GM18499 (cell line): Measurements from ENCODE around the gene PIGO.

Source experiments
- ATAC-seq: cut with Tn5 transposase; IDR thresholded peaks from one replicate; pipeline ENCODE4 v1.9.1; 2021; ENCODE audit warnings: moderate number of reproducible peaks; ENCODE audit not compliant: insufficient read depth, unreplicated experiment

The PIGO gene

DNA sequence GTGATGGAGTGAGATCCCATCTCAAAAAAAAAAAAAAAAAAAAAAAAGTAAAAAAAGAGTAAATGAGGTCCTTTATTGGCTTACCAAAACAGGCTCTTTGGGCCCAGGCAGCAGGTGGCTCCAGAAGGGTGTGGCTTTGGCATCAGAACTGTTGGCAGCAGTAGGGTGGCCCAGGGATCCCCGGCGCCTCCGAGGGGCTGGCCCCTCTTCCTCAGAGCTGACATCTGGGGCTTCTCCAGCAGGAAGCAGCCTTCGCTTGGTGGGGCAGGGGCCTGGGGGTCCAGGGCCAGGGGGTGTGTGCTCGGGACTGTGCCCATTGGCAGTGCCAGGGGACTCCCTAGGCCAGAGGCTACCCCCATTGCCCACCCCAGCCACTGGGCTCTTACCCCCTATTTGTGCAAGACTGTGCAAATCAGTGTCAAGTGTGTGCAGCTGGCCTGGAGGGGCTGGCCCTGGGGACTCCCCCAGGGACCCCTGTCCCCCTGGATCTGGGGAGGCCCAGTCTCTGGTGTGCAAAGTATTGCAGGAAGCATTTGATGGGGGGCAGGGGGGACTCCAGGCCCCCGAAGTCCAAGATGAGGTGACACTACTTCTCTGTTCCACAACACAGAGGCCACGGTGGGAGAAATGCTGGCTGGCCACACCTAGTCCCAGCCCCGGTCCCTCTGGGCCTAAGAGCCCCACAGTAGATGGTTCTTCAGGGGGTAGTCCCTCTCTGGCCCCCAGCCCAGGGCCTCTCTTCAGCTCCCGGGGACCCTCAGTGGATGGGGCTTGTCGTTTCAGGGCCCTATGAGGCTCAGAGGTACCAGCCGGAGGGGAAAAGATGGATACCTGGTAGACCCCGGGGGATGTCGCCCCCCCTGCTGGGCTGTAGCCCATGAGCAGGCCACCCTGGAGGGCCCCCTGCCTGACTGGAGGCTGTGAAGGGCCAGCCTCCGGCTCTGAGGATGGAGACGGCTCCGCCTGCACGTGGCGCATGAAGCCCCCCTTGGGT, 11.2 kb upstream of the PIGO start:
- ATAC-seq, result no peak

DNA sequence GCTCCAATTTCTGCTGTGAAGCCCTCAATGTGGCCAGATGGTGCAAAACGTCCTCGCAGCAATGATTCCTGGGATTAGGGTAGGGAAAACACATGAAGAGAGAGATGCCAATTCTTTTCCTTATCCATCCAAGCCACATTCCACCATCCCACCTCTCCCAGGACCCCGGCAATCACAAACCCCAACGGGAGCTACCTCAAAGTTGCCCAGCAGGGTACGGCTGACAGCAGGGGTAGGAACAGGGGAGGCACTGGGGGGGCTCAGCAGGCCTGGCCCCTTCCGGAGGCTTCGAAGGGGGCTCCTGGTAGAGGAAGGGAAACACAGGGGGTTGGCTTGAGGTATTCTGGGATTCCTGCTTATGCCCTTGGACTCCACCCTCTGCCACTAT, 9.9 kb upstream of the PIGO start:
- ATAC-seq, result no peak

DNA sequence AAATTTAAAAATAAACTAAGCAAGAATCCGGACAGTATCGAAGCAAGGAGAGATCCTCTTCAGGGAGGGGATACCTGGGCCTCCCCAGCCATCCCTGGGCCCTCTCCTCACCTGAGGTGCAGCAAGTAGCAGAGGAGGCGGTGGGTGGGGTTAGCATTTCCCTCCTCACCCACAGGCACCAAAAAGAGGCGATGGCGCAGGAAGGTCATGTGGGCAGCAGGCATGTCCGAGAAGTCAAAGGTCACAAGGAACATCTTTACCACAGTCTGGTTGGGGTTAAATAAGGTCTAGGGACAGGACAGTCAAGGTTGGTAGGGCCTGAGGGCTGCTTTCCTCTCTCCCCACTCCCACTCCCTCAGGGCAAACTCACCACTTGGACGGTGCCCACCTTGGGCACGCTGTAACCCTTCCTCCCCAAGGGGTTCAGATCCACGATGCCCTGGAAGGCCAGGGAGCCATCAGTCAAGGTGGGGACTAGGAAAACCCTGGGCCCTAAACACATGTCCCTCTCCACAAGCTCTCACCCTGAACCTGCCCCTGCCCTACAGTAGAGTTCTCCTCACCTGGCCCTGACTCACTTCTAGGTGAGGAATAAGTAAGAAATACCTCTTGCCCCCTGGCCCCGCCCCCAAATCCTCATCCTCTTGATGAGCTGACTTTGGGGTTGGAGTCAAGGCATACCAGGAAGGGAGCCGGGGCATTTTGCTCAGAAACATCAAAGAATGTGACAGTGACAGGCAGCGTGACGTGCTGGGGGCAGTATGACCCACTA, 9.4 kb upstream of the PIGO start:
- no peak for ATAC-seq

DNA sequence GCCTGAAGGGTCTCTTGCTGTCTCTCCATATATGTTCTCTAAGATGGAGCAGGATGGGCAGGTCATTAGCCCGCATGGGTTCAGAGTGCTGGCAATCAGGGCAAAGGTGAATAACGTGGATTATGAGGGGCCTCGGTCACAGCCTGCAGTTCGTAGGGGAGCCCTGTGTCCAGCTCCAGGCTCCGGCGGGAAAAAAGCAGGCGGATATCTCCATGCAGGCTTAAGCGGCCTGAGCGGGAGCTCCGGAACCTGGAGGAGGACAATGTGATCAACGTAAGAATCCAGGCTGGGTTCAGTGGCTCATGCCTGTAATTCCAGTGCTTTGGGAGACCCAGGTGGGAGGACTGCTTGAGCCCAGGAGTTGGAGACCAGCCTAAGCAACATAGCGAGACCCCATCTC, 8.7 kb upstream of the PIGO start:
- no peak for ATAC-seq

DNA sequence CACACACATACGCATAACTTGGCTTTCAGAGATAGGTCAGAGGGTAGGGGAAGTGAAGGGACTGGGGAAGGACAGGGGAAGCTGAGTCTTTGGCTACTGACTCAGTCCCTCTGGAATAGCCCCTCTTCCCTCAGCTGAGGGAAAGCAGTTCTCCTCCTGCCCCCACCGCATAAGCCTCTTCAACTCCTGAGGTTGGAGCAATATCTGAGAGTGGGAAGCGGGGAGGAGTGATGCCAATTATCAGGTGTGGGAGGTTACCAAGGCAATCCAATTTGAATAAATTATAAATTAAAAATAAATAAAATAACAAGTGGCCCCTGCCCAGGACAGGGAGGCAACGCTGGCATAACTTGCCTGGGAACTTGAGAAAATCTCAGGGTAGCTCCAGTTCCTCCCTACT, 8.2 kb upstream of the PIGO start:
- no peak for ATAC-seq

DNA sequence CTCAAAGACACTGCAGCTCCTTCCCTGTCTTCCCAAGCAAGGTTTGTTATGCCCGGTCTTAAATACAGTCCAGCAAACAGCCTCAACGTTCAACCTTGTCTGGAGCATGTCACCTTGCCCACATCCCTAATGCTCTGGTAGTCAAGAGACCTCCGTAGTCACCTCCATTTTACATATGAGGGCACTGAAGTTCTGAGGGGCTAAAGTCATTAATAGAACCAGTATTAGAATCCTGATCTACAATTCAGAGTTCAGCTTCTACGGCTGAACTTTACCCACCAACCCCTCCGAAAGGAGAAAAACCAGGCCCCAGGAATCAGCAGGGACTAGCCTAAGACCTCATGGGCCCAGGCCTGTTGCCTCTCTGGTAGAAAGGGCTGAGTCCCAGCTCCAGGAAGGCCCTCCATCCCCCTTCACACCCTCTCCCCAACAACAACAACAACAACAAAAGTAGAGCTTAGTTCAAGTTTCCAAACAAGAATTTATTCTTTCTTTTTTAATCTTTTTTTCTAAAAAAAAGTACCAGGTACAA, 7.3 kb upstream of the PIGO start:
- ATAC-seq, result no peak

DNA sequence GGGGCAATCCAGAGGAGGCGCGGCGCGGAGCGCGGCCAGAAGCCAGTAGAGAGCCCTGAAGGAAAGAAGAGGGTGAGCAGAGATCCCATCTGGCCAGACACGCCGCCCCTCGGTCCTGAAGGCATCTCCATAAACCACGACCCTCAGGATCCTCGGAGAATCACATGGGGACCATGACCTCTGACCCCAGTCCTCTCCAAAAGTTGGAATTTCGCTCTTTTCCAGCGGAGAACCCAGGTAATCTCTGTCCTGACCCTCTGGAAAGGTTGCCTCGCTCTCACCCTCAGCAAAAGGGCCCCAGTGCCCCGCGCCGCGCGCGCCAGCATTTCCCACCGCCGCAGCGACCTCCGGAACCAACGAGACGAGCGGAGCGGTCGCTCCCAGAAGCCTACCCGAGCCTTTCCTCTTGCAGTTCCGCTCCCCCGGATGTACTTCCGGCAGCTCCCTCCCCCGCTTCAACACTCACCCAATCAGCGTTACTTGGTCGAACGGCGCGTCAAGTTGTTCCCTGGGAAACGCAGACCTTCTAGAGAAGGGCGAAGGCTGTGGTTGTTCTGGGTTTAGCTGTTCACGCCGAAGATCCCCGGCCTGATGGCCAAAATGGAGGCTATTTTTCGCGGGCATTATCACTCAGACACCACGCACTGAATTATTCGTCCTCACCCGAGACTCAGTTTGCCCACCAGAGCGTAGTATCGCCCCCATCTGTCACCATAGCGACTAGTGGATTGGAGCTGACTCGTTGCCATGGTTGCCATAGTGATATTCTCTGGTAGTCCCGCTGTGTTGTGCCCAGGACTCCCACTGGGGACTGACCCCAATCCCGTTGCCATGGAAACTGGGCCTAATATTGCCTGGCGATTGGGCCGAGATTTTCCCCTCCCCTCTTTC, 6.6 kb upstream of the PIGO start, which contains the start of gene STOML2:
STOML2 (minus strand) TSS at position 363 of the 891 bp plus-strand sequence; CDS start at position 326, 37 bp downstream.
- ATAC-seq, result peak; percentile 79

DNA sequence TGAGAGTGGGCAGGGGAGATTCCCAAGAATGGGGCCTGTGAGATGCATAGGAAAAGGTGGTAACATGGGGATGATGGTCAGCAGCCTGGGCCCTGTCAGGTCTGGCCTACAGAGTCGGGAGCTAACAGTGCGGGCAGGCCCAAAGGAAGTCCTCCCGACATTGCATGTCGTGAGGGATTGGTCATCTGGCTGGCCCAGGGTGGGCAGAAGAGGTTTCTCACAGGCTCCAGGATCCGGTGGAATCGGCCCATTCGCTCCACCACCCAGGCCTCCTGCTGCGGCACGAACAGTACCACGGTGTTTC, 6.0 kb upstream of the PIGO start:
- no peak for ATAC-seq

DNA sequence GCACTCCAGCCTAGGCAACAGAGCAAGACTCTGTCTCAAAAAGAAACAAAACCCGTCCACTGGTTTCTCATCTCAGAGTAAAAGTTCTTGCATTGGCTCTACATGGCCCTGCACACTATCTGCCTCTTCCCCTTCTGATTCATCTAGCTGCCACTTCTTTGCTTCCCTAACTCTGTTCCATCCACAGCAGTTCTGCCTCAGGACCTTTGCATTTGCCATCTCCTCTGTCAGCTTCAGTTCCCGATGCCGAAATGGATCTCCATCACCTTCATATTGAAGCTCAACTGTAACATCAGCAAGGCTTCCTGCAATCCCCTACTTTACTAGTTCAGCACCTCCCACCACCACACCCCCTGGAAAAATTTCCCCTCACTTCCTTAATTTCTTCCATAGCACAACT, 1.2 kb upstream of the PIGO start:
- ATAC-seq, result no peak

DNA sequence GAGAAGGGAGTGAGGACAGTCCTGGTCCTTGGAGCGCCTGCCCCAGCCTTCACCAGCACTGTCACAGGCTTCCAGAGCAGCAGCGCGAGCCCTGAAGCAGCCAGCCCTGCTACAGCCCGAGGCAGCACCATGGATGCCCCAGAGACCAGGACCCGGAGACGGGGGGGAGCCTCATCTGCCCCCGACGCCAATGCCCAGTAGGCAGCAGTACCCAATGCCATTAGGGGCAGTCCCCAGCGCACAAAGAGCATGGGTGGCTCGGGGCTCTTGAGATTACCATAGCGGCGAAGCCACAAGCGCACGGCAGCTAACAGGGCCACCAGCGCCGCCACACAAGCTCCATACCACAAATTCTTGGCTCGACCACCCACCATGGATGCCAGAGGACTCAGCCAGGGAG, 4.9 kb downstream of the PIGO start:
- no peak for ATAC-seq

DNA sequence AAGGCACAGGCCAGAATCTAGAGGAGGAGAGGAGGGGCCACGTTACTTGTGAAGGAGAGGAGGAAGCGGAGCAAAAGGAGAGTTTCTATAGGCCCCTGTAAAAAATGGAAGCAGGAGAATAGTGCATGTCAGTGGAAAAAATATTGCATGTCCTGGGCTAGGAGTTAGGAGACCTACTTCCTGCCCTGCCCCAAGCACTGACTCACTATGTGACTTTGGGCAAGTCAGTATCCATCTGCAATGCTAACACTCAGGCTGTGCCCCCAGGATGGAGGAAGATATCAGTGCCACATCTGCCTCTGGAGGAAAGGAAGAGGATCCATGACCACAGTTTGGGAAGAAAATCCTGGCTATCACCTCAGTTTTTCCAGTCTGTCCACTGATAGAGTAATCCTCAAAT, 7.0 kb downstream of the PIGO start:
- ATAC-seq, result no peak

DNA sequence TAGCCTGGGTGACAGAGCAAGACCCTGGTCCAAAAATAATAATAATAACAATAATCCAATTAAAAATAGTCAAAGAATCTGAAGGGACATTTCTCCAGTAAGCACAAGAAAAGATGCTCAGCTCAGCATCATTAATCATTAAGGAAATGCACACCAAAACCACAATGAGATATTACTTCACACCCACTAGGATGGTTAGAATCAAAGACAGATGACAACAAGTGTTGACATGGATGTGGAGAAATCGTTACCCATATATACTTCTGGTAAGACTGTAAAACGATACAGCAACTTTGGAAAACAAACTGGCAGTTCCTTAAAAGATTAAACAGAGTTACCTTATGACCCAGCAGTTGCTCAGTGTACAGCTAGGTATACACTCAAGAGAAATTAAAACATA, 11.3 kb downstream of the PIGO start:
- ATAC-seq, result no peak

DNA sequence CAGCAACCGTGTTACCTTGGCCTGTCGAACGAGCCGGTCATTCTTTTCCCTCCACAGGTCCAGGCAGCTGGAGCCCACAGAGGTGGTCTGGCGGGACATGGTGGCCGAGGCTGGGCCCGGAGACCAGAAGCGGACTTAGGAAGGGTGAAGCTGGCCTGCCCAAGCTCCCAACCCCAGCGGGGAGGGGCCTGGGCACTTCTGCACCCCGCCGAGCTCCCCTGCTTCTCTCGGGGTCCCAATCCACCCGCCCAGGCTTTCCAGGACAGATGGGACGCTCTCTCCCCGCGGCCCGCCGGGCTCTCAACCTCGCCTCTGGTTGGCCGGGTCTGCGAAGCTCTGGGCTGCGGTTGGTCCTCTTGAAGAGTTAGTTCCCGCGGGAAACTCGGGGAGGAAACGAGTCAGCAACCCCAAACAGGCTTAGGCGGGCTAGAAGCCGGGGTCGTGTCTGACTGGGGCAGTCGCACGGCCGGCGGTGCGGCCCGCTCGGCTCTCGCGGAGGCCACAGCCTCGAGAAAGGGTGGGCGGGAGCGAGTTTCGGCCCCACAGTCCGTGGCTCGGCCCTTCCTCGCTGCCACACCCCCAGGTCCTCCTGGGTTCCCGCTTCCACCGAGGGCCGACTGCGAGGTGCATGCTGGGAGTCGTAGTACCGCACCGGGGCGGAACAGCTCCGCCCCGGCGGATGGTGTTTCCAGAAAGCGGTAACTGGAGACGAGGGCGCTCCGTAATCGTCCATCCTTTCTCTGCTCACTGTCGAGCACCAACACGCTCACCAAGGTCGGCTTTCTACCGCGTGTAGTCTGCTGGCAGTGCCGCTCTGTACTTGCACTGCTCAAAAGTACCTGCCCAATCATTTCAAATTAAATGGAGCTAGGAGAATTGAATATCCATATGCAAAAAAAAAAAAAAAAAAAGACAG, 16.7 kb downstream of the PIGO start, which contains the start of gene FANCG:
FANCG (minus strand) TSS at position 517 of the 916 bp plus-strand sequence; CDS start at position 99, 418 bp downstream.
- peak; percentile 75 for ATAC-seq

DNA sequence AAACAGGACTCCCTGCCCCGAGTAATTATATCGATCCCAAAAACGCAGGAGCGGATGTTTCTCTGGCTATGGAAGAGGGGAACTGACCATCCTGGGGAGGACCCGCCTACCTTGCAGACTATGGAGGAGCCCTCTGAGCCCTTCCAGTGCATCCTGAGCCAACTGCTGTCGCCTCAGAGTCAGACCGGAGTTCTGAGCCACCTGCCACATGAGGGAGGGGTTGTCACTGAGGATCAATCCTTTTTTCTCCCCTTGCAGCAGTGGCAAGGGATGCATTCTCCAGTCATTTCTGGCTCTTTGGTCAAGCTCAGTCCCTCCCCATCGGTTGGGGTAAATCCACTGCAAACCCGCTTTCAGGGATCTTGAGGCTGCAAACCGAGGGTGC, 17.4 kb downstream of the PIGO start:
- ATAC-seq, result no peak

DNA sequence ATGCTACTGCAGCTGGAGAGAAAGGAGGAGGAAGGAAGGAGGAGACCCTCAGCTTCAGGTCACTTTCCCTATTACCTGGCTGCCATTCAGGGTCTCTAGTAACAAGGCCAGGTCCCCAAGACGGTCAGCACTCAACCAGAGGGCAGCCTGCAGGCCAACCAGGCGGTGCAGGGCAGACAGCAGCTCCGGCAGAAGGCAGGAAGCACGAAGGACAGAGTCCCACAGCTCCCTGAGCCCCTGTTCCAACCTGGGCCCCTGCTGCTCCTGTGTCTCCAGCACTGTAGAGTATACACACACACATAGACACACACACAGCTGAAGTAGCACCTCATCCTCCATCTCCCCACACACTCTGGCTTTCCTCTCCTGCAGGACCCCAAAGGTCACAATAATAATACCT, 18.3 kb downstream of the PIGO start:
- no peak for ATAC-seq

DNA sequence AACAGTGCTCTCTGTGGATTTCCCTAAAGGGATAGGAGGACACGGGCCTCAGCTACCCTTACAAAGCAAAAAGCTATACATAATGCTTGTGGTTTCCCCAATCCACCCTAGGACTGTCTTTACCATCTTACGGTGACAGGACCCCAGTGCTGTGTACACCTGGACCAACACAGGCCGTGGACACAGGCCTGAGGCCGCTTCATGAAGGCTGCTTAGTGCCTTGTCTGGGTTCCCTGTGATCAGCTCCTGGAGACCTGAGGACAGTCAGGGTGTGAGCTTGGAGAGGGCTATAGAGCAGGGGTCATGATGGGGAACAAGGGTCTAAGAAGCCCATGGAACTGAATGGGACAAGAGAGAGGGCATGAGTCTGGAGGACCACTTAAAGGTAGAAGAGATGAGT, 19.5 kb downstream of the PIGO start:
- ATAC-seq, result no peak

DNA sequence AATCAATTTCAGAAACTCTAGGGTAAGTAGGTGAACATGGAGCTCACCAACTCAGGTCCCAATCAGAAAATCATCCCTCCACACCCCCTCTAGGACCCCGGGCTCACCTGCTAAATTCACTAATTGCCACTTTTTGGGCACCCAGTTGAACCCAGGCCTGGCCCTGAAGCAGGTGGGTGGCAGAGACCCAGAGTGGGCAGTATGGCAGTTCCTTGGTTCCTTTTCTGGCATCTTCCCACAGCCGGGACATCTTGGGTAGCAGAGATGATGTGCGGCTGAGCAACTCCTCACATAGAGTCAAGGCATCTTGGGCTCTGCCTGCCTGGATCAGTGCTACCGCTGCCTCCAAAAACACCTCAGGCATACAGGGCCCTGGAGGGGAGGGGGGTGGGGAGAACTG, 21.0 kb downstream of the PIGO start:
- ATAC-seq, result no peak

DNA sequence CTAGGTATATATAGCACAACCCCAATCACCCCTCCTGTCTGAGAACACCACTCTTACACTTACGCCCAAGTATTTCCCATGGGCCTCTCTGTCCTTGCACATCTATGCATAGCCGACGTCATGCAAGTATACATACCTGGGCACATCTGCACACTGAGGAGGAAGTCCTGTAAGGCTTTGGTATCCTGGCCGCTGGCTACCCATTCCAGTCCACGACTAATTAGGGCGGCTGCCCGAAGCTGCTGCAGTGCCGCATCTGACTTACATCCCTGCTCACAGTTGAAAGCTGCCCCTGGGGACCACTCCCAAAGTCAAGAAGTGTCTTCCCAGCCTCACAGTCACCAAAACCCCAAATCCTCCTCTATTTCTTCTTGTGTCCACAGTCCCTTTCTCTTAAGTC, 21.6 kb downstream of the PIGO start:
- no peak for ATAC-seq

DNA sequence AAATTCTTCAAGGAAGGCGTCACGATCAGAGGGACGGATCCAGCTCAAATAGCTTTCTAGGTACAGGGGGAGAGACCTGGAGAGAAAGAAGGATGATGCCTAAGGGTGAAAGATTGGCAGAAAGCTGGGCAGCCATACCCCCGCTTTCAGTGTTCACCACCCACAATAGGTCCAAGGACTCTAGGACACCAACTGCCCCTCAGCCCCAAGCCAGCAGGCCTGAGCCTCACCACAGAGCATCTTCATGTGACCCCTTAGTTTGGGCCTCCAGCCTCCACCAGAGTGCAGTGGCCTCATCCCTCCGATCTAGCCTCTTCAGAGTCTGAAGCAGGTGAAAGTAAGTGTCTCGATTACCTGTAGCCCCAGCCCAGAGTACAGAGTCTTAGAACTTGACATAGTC, 22.2 kb downstream of the PIGO start:
- no peak for ATAC-seq
